GM18507 (cell line): ENCODE measurements around the gene IGF2BP3.

ENCODE experiments used
- DNase-seq: peaks from one replicate; pipeline ENCODE4 v3.0.0; 2011; ENCODE audit warnings: low read depth; ENCODE audit not compliant: insufficient read length; ENCODE audit errors: extremely low spot score
- FAIRE-seq: peaks from 2 replicates; lab custom pipeline; 2011; peaks lifted over from hg19 to GRCh38; lab: Jason Lieb, UNC

Gene IGF2BP3

DNA sequence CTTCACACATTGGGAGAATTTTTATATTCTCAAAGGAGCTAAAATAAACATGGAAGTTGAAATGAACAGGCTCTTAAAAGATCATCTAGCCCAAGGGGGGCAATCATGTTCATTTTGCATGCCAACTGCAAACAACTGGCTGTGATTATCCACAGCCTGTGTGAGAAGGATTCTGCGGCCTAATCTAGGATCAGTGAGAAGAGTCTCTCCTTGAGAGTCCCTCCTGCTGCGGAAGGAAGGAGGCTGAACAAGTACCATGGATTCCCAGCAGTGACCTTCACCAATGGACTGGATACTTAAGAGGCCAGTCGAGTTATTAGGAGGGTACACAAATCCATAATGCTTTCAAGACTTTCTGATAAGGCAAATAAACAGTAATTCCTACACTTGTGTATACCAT lies 76.7 kb downstream of the IGF2BP3 start:
- DNase-seq (no peak), FAIRE-seq (no peak)

DNA sequence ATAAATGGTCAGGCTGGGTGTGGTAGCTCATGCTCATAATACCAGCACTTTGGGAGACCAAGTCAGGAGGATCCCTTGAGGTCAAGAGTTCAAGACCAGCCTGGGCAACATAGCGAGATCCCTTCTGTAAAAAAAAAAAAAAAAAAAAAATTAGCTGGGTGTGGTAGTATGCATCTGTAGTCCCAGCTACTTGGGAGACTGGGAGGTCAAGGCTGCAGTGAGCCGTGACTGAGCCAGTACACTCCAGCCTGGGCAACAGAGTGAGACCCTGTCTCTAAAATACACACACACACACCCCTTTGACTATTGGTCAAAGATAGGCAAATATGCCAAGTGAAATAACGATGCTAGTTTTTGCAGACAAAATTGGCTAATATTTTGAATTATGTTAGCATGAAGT lies 80.6 kb downstream of the IGF2BP3 start:
- DNase-seq (no peak), FAIRE-seq (no peak)

DNA sequence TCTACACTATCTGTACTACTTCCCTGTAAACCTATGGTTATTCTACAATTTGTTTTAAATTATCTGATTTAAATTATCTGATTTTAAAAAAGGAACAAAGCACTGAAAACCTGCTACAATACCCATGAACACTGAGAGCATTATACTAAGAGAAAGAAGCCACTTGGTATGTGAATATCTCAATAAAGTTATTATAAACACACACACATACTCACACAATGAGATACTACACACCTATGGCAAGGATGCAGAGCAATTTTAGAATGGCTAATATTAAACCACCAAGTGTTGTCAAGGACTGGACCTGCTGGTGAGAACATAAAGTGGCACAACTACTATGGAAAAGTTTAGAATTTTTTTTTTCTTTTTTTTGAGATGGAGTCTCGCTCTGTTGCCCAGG lies 82.7 kb downstream of the IGF2BP3 start:
- FAIRE-seq: no peak
- no peak for DNase-seq

DNA sequence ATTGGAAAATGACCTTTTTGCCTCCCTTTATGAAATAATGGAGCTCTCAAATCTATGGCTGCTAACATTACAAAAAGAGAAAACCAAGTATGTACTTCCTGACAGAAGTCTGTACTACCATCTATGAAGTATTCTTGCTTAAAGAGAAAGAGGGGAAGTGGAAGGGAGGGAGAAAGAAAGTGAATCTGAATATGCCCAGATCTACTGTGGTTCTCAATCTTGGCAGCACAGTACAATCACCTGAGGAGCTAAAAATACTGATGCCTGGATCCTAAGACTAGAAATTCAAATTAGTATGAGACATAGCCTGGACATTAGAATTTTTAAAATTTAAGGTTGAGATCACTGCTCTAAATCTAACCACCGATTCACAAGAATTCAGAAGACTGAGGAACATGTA lies 85.2 kb downstream of the IGF2BP3 start:
- DNase-seq (no peak), FAIRE-seq (peak; percentile 44)

DNA sequence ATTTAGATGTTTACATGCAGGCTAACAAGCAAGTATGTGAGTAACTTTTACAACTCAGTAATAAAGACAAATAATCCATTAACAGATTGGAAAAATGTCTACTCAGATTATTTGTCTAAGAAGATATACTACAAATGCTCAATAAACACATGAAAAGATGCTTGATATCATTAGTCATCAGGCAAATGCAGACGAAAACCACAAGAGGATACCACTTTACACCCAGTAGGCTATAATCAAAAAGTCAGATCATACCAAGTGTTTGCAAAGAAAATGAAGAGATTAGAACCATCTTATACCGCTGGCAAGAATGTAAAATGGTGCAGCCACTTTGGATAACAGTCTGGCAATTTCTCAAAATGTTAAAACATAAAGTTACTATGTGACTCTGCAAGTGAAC lies 87.1 kb downstream of the IGF2BP3 start:
- FAIRE-seq (no peak), DNase-seq (no peak)

DNA sequence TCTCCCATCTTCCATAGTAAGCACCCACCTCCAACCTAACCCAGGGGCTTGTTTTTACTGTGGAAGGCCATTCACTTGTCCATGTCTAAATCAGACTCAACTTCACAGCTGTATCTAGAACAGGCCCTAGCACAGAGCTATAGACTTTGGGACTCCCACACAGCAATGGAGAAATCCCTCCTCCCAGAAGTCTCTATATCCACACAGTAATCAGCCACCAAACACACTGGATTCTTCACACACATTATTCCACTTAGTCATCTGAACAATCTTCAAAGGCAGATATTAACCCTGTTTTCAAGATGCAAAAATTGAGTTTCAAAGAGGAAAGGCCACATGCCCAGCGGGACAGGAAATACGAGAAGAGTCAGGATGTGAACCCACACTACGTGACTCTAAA lies 89.3 kb downstream of the IGF2BP3 start:
- DNase-seq: no peak
- FAIRE-seq: peak; percentile 68

DNA sequence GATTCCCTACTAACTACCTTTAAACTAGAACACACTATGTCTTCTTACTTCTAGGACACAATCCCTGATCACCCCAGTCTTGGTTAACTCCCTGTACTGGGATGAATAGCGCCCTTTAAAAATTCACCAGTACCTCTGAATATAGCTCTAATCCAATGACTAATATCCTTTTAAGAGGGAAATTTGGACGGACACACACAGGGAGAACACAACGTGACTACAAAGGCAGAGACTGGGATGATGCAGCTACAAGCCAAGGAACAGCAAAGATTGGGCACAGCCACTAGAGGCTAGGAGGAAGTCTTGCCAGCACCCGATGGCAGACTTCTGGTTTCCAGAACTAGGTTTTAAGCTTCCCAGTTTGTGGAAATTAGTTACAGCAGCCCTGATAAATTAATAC lies 89.7 kb downstream of the IGF2BP3 start:
- no peak for FAIRE-seq

DNA sequence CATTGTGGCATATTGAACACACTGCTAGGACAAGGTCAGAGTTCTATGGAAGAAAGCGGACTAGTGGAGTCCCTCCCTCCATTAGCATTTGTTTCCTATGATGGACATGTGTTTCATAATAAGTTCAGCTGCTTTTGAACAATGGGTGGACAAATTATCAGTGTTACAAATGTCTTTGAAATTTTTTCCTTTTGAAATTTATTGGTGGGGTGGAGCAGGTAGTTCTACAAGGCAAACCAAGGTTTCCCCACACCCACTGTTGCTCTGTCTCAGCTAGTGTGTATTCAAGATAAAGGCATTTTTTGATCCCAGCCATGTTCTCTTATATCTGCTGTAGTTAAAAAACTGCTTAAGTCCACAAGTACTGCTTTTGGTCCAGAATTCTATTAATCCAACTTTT lies 91.3 kb downstream of the IGF2BP3 start:
- DNase-seq (no peak), FAIRE-seq (no peak)

More for the DNA sequence above, 89.7 kb downstream of the IGF2BP3 start:
- DNase-seq: no peak

DNA sequence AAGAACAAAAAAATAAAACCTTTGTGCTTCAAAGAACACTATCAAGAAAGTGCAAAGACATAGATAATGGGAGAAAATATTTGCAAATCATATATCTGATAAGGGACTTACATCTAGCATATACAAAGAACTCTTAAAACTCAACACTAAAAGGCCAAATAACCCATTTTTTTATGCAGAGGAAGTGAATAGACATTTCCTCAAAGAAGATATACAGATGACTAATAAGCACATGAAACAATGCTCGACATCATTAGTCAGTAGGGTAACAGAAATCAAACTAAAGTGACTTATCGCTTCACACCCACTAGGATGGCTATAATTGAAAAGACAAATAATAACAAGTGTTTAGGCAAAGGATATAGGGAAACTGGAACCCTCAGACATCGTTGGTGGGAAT lies 93.2 kb downstream of the IGF2BP3 start:
- DNase-seq (no peak), FAIRE-seq (no peak)

DNA sequence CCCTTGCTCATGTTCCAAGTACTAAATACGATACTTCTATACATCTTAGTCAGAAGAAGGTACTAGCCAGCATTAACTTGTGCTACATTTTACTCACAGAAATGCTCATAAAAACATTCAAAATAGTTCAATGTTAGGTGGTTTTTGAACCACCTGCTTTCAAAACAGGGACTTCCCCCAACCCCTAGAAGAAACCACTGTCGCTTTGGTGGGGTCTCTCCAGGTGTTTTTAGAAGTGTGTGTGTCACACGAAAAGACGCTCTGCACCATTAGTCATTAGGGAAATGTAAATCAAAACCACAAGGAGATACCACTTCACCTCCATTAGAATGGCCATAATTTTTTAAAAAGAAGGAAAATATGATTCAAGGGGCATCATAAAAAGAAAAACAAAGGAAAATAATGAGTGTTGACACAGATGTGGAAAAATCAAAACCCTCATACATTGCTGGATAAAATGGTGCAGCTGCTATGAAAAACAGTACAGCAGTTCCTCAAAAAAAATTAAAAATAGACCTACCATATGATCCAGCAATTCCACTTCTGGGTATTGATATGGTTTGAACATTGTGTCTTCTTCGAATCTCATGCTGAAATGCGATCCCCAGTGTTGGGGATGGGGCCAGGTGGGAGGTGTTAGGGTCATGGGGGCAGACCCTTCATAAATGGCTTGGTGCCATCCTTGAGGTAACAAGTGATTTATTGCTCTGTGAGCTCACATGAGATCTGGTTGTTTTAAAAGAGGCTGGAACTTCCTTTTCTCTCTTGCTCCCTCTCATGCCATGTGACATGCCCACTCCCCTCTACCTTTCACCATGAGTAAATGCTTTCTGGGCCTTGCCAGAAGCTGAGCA lies 96.9 kb downstream of the IGF2BP3 start:
- no peak for DNase-seq

DNA sequence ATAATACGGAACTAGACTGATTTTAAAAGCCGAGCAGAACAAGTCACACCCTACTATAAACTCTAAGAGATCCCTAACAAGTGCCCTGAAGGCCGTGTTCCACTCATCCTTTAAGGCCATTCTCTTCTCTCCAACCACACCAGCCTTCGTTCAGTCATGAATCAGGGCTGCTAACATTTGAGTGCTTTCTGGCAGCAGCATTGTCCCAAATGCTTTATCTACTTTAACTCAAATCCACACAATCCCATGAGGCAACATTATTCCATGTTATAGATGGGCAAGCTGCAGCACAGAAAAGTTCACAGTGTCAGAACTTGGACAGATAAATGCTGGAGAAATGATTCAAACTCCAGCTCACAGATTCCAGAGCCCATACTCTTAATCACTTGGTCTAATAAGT lies 97.7 kb downstream of the IGF2BP3 start:
- FAIRE-seq (no peak), DNase-seq (no peak)

More for the DNA sequence above, 96.9 kb downstream of the IGF2BP3 start:
- FAIRE-seq: peak; percentile 80

DNA sequence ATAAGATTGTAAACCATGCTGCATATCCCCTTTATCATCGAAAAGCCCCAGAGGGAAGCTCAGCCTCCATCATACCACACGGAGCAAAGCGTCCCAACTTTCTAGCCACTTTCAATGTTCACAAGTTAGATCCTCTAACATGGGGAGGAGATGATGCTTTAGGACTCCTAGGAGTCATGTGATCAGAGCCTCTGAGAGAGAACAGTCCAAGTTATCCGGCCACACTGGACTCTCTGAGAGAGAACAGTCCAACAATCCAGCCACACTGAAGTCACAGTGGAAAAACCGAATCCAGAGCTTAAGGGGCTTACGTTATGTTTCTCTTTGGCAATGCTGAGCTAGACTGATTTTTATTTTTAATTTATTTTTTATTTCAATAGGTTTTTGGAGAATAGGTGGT lies 98.6 kb downstream of the IGF2BP3 start:
- DNase-seq (no peak), FAIRE-seq (no peak)

DNA sequence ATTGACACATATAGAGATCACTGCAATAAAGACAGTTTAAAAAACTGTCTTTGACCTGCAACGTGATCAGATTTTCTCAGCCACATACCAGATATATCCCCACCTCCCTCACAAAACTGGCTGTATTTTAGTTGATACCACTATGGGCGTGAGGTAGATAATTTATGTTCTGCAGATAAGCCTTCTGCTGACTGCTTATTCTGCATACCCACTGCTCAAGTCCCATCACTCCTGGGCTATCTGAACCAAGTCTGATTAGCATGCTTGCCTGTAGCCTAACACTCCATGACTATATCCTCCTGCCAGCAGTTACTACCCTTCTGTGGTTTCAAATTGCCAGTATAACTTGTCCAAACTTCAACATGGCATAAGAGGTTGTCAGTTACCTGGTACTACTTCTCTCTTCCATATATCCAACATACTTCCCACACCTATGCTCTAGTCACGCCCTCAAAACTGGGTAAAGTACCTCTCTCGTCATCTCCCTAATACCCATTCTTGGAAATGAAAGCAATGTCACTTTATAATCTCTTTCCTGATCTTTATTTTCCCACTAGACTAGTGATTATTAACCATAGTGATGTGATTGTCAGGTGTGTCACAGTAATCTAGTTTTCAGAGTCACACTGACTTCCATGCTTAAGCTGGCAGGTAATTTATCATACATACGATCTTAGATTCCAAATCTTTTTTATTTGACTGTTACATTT lies 100.4 kb downstream of the IGF2BP3 start:
- no peak for DNase-seq
- FAIRE-seq: no peak

DNA sequence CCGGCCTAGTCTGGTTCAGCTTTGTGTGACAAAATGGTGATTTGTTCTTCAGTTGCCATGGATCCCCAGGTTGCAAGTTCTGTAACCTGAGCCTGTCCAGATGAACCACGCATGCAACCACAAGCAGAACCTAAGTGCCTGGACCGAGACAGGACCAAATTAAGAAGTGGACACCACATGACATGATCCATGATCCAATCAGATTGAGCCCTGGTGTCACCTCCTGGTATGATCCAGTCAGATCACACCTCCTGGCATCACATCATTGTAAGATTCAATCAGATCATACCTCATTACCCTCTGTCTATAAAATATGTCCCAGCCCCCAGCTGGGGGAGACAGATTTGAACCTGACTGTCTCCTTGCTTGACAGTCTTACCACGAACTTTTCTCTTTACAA lies 101.2 kb downstream of the IGF2BP3 start:
- no peak for DNase-seq
- no peak for FAIRE-seq

DNA sequence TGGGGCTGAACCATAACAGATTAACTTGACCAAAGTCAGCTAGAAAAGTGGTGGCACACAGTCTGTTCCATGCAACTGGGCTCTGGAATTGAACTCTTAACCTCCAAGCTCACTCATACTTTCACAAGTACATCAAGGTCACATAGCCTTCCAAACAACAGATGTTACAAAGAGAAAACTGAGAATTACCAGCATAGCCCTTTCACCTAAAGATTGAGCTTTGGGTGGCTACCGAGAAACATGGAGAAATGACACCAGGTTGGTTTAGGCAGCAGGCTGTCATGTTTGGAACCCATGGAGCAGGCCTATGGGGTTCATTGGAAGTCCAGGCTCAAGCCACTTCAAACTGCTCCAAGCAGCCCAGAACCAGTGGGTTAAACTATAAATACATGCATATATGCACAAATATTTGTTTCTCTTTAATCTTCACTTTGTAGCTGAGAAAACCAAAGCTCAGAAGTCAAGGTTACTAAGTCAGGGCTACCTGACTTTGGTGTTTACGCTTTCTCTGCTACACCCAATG lies 112.1 kb downstream of the IGF2BP3 start:
- no peak for FAIRE-seq
- DNase-seq: no peak

DNA sequence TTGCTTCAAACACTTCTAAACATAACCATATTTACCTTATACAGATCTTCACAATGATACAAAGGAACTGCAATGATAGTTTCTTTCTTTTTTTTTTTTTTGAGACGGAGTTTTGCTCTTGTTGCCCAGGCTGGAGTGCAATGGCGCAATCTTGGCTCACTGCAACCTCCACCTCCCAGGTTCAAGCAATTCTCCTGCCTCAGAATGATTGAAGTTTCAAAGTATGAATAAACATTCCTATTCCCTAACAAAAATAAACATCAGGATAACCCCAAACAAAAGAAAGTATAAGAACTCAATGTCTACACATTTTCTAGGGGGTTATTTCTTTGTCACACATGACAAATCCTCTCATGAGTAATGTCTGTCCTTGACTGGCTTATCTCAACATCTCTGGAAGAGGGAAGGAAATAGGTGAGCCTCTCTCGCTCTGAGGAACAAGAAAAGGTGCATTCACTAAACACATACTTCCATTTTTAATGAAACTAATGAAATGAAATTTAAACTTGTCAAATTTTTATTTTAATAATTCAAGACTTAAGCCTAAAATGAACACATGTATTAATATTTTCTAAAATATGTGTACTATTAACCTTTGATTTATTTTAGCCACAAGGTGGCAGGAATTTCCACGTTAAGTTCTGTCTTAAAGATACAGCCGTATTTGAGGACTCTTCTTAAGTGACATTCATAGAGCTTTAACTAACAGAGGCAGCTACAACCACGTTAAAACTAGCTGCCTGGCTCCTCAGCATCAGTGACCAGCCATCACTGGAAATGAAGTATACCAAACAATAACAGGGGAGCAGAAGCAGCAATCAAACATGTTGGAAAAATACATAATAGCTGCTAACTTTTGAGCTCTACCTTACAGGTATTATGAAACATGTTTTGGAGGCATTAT lies 112.8 kb downstream of the IGF2BP3 start:
- DNase-seq (no peak), FAIRE-seq (peak; percentile 68)

DNA sequence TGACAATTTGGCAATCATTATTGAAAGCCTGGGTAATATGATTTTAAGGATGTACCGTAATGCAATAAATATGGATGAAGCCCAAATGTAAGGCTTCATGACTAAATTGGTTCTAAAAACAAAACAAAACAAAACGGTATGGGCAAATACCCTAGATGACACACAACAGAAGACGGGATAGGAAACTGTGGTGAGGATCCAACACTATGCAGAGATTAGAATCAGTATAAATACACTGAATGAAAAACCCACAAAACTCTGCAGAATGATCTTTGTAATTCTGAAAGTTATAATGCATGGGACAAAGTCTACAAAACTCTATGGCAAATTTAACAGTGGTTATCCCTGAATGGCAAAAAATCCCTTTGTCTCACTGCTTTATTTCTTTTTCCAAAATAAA lies 113.6 kb downstream of the IGF2BP3 start:
- FAIRE-seq: no peak
- DNase-seq: no peak

DNA sequence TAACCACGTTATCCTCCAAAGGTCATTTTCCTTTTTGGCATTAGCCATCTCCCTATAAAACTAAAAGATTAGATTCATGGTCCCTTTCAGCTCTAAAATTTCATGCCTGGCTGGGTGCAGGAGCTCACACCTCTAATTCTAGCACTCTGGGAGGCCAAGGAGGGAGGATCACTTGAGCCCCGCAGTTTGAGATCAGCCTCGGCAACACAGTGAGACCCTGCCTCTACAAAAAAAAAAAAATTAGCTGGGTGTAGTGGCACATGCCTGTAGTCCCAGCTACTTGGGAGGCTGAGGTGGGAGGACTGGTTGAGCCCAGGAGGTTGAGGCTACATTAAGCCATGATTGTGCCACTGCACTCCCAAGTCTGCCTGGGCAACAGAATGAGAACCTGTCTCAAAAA lies 114.1 kb downstream of the IGF2BP3 start:
- DNase-seq (no peak), FAIRE-seq (no peak)

DNA sequence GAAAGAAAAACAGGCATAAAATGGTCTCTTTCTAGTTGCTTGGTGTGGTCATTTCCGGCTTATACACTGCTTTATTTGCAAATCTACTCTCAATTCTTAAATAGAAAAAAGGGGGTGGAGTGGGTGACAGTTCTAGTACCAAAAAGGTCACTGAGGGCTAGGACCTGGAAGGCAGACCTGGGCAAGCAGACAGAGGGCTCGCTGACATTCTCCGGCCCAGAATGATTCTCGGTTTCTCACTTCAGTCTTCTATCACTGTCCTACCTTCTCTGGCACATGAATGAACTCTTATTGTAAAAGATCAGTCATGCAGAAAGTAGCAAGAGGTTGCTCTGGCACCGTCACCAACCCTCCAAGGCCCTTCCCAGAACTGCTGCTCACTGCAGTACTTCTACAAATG lies 117.1 kb downstream of the IGF2BP3 start:
- no peak for DNase-seq
- FAIRE-seq: peak; percentile 72

DNA sequence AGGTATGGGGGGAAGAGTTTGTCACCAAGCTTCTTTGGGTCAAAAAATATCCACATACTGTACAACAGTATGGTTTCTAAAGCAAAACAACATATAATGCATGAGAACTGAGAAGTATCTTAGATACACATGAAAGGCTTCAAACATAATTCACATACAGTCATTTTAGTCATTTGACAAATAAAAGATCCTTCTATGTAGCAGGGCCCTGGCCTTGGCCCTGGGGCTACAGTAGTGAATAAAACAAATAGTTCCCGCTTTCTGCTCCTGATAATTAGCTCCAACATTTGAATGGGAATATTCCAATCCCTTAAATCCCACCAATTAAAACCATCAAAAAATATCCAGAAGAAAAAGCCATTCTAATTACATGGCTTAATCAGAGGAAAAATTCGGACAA lies 119.8 kb downstream of the IGF2BP3 start:
- FAIRE-seq: no peak
- no peak for DNase-seq
